ENCODE measurements around the gene LILRB2. TPM values are rescaled to one million over a fixed set of nuclear protein-coding genes. Genes with fewer than 3 reads are reported as not detected.
"Not testable (repeated sequence)": the region's sequence is repeated elsewhere in the genome, so short reads cannot be mapped to it uniquely, and the experiment has no call there.

The LILRB2 gene
- total RNA-seq, 1 donor = not detected

DNA sequence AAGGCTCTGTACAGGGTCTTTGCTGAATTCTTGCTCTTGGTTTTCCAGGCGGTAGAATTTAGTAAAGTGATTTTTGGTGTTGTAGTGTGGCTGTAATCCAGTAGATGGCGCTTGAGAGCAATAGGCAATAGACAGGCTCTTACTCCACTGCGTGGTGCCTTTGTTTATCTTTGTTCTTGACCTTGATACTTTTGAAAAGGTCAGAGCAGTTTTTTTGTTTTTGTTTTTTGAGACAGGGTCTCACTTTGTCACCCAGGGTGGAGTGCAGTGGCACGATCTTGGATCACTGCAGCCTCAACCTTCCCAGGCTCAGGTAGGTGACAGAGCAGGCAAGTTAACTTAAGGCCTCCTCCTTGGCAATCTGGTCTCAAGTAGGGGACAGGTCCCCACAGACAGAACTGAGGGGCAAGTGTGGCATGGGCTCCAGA, 44.3 kb upstream of the LILRB2 start:
- Histone ChIP-seq H3K4me1 (ENCODE audit: insufficient read depth, low read length) (no peaks in the 10 kb centered on the region), H3K36me3 (ENCODE audit: insufficient read depth, low read length) (no peaks in the 10 kb centered on the region), H3K9me3 (ENCODE audit: low read depth, low read length) (no peaks in the 10 kb centered on the region), H3K4me2 (ENCODE audit: insufficient read depth, low read length) (no peak overlapping the region), H3K27me3 (ENCODE audit: insufficient read depth, low read length) (peaks cover 2% of the 10 kb centered on the region), H3K79me2 (ENCODE audit: insufficient read depth, low read length) (no peaks in the 10 kb centered on the region), H4K20me1 (ENCODE audit: insufficient read depth, low read length) (no peaks in the 10 kb centered on the region), H3K4me3 (ENCODE audit: insufficient read depth, low read length) (no peak overlapping the region), H3K27ac (ENCODE audit: low read depth, low read length) (no peak overlapping the region), H2AFZ (ENCODE audit: low read length) (no peak overlapping the region)
- DNase-seq (ENCODE audit: insufficient read length, low spot score, missing footprints) = peak; percentile 74
- TF ChIP-seq, protein P1, sequence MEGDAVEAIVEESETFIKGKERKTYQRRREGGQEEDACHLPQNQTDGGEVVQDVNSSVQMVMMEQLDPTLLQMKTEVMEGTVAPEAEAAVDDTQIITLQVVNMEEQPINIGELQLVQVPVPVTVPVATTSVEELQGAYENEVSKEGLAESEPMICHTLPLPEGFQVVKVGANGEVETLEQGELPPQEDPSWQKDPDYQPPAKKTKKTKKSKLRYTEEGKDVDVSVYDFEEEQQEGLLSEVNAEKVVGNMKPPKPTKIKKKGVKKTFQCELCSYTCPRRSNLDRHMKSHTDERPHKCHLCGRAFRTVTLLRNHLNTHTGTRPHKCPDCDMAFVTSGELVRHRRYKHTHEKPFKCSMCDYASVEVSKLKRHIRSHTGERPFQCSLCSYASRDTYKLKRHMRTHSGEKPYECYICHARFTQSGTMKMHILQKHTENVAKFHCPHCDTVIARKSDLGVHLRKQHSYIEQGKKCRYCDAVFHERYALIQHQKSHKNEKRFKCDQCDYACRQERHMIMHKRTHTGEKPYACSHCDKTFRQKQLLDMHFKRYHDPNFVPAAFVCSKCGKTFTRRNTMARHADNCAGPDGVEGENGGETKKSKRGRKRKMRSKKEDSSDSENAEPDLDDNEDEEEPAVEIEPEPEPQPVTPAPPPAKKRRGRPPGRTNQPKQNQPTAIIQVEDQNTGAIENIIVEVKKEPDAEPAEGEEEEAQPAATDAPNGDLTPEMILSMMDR (IDR thresholded peaks at IDR 0.05; ENCODE audit: extremely low read depth, low read depth, low read length) = peak; percentile 89

DNA sequence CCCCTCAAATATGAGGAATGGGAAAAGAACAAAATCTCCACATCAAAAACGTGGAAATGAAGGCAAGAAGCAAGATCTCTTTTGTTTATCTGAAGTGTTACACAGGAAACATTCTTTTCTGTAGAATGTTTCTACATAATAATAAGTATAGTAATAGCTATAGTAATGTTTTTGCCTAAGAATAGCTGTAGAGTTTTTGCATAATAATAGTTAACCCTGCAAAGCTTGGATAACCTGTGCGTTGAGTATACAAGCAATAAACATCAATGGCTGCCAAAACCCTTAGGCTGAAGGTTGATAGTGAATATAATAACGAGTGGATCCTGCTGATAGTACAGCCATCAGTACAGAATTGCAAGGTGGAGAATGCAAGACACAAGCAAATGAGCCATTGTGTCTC, 43.2 kb upstream of the LILRB2 start:
- H2AFZ ChIP-seq (ENCODE audit: low read length) = no peak overlapping the region

DNA sequence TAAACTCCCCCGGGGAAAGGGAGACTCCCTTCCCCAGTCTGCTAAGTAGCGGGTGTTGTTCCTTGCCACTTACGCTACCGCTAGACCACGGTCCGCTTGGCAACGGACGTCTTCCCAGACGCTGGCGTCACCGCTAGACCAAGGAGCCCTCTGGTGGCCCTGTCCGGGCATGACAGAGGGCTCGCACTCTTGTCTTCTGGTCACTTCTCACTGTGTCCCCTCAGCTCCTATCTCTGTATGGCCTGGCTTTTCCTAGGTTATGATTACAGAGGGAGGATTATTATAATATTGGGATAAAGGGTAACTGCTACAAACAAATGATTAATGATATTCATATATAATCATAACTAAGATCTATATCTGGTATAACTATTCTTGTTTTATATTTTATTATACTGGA, 42.0 kb upstream of the LILRB2 start:
- not testable (repeated sequence) for H3K4me2 ChIP-seq (ENCODE audit: insufficient read depth, low read length); H3K36me3 ChIP-seq (ENCODE audit: insufficient read depth, low read length); H3K4me3 ChIP-seq (ENCODE audit: insufficient read depth, low read length); H3K27me3 ChIP-seq (ENCODE audit: insufficient read depth, low read length); H3K79me2 ChIP-seq (ENCODE audit: insufficient read depth, low read length); H4K20me1 ChIP-seq (ENCODE audit: insufficient read depth, low read length); H3K9me3 ChIP-seq (ENCODE audit: low read depth, low read length); H3K27ac ChIP-seq (ENCODE audit: low read depth, low read length); H2AFZ ChIP-seq (ENCODE audit: low read length); H3K4me1 ChIP-seq (ENCODE audit: insufficient read depth, low read length); DNase-seq (ENCODE audit: insufficient read length, low spot score, missing footprints)

More for the DNA sequence above, 43.2 kb upstream of the LILRB2 start:
- Histone ChIP-seq H3K4me1 (ENCODE audit: insufficient read depth, low read length) (no peaks in the 10 kb centered on the region), H3K36me3 (ENCODE audit: insufficient read depth, low read length) (no peaks in the 10 kb centered on the region), H3K9me3 (ENCODE audit: low read depth, low read length) (no peaks in the 10 kb centered on the region), H3K79me2 (ENCODE audit: insufficient read depth, low read length) (no peaks in the 10 kb centered on the region), H3K4me3 (ENCODE audit: insufficient read depth, low read length) (no peak overlapping the region), H3K27me3 (ENCODE audit: insufficient read depth, low read length) (peaks cover 2% of the 10 kb centered on the region), H3K4me2 (ENCODE audit: insufficient read depth, low read length) (no peak overlapping the region), H3K27ac (ENCODE audit: low read depth, low read length) (no peak overlapping the region), H4K20me1 (ENCODE audit: insufficient read depth, low read length) (no peaks in the 10 kb centered on the region)
- TF ChIP-seq, protein P1 (IDR thresholded peaks at IDR 0.05; ENCODE audit: extremely low read depth, low read depth, low read length) = no peak
- DNase-seq (ENCODE audit: insufficient read length, low spot score, missing footprints) = no peak

DNA sequence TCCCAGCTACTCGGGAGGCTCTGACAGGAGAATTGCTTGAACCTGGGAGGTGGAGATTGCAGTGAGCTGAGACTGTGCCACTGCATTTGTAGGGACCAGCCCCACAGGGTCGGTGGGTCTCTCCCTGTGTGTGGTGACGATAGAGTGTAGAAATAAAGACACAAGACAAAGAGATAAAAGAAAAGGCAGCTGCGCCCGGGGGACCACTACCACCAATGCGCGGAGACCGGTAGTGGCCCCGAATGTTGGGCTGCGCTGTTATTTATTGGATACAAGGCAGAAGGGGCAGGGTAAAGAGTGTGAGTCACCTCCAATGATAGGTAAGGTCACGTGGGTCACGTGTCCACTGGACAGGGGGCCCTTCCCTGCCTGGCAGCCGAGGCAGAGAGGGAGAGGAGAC, 41.4 kb upstream of the LILRB2 start:
- not testable (repeated sequence) for H3K27ac ChIP-seq (ENCODE audit: low read depth, low read length); H4K20me1 ChIP-seq (ENCODE audit: insufficient read depth, low read length); H3K4me2 ChIP-seq (ENCODE audit: insufficient read depth, low read length); H2AFZ ChIP-seq (ENCODE audit: low read length); H3K27me3 ChIP-seq (ENCODE audit: insufficient read depth, low read length); DNase-seq (ENCODE audit: insufficient read length, low spot score, missing footprints); H3K4me3 ChIP-seq (ENCODE audit: insufficient read depth, low read length); H3K36me3 ChIP-seq (ENCODE audit: insufficient read depth, low read length); H3K79me2 ChIP-seq (ENCODE audit: insufficient read depth, low read length); H3K4me1 ChIP-seq (ENCODE audit: insufficient read depth, low read length); H3K9me3 ChIP-seq (ENCODE audit: low read depth, low read length)

DNA sequence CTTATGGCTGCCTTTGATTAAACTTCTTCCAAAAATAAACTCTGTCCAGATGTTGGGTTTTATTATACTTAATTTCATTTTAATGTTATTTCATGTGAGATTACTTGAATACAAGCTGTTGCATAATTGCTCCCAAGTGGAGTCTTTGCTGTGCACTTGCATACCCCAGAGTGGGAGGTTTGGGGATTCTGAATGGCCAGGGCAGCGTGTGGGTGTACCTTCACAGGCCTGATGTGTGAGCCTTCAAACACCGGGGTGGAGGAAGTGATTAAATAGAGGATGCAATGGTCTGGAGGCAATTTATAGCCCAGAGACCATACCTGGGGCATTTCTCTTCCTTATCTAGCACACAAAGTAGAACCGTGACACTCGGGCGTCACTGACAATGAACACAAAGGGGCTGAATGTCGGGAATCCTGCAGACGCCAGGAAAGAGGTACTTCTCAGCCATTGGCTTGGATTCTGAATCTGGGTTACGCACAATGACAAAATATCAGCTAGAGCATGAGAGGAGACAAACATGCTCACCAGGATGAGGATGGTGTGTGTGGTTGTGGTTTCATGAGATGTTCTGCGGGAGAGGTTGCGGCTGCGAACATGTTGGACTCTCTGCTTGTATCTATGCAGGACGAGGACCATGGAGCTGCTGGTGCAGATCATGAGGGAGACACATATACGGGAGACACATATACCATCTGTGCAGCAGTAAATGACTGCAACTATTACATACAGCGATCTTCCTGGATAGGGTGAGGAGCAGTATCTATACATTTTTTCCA, 39.2 kb upstream of the LILRB2 start:
- Histone ChIP-seq H3K79me2 (ENCODE audit: insufficient read depth, low read length) (no peaks in the 10 kb centered on the region), H3K4me1 (ENCODE audit: insufficient read depth, low read length) (no peaks in the 10 kb centered on the region), H3K27me3 (ENCODE audit: insufficient read depth, low read length) (peaks cover 2% of the 10 kb centered on the region), H4K20me1 (ENCODE audit: insufficient read depth, low read length) (no peaks in the 10 kb centered on the region), H3K27ac (ENCODE audit: low read depth, low read length) (no peak overlapping the region), H2AFZ (ENCODE audit: low read length) (no peak overlapping the region), H3K36me3 (ENCODE audit: insufficient read depth, low read length) (no peaks in the 10 kb centered on the region), H3K4me2 (ENCODE audit: insufficient read depth, low read length) (no peak overlapping the region), H3K4me3 (ENCODE audit: insufficient read depth, low read length) (no peak overlapping the region), H3K9me3 (ENCODE audit: low read depth, low read length) (no peaks in the 10 kb centered on the region)
- TF ChIP-seq, protein P1 (IDR thresholded peaks at IDR 0.05; ENCODE audit: extremely low read depth, low read depth, low read length) = no peak
- no peak for DNase-seq (ENCODE audit: insufficient read length, low spot score, missing footprints)

All from osteoblast (primary cell).